ENCODE measurements around the gene SDC1.

GRCh38 chr2:20188851-20189250, 36.1 kb downstream of the SDC1 start:
- no peak for TF ChIP-seq POLR2A (IDR thresholded peaks at IDR 0.05)
- no peak for TF ChIP-seq CTCF (IDR thresholded peaks at IDR 0.05)

Measured in right lobe of liver (tissue), 4 donors.